BE2C (cell line): ENCODE data around the gene PTPRG.

Experiments
- DNase-seq: peaks from one replicate; pipeline ENCODE4 v3.0.0-alpha.2; 2020
- H3K27me3 ChIP-seq: fragments of 250-450 bp; sonication (Bioruptor Pico); 2 replicates; pipeline ENCODE4 v1.5.1; 2020; ENCODE audit warnings: mild to moderate bottlenecking
- H3K36me3 ChIP-seq: fragments of 250-450 bp; sonication (Bioruptor Pico); 2 replicates; pipeline ENCODE4 v1.5.1; 2020; ENCODE audit warnings: mild to moderate bottlenecking
- H3K4me1 ChIP-seq: fragments of 250-450 bp; sonication (Bioruptor Pico); 2 replicates; pipeline ENCODE4 v1.5.1; 2020
- H3K4me3 ChIP-seq: 2 replicates; pipeline ENCODE4 v1.5.1; 2011; ENCODE audit warnings: low read depth, low read length
- H3K9me3 ChIP-seq: fragments of 250-450 bp; sonication (Bioruptor Pico); 2 replicates; pipeline ENCODE4 v1.5.1; 2020
- TF ChIP-seq, protein P1 (sequence below): IDR thresholded peaks from 2 replicates; pipeline ENCODE4 v1.5.1; 2012; ENCODE audit warnings: mild to moderate bottlenecking, low read depth, low read length

Gene PTPRG

DNA sequence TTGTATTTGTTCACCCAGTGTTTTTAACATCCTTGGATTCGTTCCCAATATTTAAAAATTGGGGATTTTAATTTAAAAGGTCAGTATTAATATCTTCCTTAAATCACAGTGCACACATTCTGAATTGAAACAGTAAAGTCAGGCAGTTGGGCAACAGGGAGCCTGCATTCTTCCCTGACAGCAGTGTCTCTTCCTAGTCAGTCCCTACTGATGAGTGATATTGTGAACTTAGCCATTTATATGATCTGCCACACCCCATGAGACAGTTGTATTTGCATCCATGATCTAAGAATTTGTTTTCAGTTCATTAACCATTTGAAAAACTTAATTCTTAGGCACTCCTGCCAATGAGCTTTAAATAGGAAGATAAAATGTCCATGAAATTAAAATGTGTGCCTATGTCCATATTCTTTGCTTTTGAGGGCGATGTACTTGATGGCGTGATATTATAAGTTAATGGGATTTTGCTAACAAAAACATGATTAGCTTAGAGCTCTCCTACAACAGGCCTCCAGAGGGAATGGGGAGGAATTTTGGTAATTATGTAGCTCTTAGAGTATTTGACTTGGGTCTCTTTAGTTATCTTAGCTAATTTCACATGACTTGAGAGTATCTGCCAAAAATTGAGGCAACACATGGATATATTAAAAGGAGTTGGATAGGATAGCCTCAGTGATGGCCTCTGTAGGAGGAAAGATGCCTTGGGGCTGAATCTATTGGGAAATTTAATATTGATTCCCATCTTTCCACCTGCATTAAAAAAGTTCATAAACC is 219.3 kb downstream of the PTPRG start:
- H3K27me3 ChIP-seq, result peaks cover 17% of the 10 kb centered on the region
- H3K4me1 ChIP-seq, result no peaks in the 10 kb centered on the region
- no peaks in the 10 kb centered on the region for H3K9me3 ChIP-seq
- H3K4me3 ChIP-seq, result no peak overlapping the region
- DNase-seq, result no peak
- no peaks in the 10 kb centered on the region for H3K36me3 ChIP-seq
- TF ChIP-seq, protein P1, sequence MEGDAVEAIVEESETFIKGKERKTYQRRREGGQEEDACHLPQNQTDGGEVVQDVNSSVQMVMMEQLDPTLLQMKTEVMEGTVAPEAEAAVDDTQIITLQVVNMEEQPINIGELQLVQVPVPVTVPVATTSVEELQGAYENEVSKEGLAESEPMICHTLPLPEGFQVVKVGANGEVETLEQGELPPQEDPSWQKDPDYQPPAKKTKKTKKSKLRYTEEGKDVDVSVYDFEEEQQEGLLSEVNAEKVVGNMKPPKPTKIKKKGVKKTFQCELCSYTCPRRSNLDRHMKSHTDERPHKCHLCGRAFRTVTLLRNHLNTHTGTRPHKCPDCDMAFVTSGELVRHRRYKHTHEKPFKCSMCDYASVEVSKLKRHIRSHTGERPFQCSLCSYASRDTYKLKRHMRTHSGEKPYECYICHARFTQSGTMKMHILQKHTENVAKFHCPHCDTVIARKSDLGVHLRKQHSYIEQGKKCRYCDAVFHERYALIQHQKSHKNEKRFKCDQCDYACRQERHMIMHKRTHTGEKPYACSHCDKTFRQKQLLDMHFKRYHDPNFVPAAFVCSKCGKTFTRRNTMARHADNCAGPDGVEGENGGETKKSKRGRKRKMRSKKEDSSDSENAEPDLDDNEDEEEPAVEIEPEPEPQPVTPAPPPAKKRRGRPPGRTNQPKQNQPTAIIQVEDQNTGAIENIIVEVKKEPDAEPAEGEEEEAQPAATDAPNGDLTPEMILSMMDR, result no peak

DNA sequence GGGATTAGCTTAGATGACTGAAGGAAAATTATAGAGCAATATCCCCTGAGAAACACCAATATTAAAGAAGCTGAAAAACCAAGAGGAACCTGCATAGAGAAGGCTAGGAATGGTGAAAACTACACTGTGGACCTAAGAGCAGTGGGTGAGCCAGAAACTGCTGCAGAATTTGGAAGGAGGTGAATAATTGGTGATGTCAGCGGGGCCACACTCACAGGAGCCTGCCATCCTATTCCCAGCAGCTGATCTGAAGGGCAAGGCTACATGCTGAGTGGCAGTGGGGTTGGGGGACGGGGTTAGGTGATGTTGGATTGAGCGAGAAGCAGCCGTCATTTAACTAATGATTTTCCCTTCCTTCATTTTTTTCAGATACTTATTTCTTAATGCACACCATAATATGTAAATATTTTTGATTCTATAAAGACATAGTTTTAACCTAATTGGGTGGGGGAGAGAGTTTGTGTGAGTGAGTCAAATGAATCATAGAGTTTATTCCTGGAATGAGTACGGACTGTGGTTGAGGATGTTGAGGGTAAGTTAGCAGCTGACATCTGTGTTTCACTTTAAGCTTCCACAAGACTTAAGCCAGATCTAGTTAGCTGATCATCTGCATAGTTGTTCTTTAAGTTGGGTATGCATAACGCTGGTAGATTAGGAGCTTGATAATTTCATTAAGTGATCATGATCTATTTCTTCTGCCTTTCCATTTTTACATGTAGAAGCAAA is 222.8 kb downstream of the PTPRG start:
- Histone ChIP-seq H3K9me3 (no peaks in the 10 kb centered on the region), H3K36me3 (no peaks in the 10 kb centered on the region), H3K27me3 (peaks cover 33% of the 10 kb centered on the region), H3K4me3 (no peak overlapping the region), H3K4me1 (no peaks in the 10 kb centered on the region)
- TF ChIP-seq, protein P1, result no peak
- DNase-seq, result no peak

DNA sequence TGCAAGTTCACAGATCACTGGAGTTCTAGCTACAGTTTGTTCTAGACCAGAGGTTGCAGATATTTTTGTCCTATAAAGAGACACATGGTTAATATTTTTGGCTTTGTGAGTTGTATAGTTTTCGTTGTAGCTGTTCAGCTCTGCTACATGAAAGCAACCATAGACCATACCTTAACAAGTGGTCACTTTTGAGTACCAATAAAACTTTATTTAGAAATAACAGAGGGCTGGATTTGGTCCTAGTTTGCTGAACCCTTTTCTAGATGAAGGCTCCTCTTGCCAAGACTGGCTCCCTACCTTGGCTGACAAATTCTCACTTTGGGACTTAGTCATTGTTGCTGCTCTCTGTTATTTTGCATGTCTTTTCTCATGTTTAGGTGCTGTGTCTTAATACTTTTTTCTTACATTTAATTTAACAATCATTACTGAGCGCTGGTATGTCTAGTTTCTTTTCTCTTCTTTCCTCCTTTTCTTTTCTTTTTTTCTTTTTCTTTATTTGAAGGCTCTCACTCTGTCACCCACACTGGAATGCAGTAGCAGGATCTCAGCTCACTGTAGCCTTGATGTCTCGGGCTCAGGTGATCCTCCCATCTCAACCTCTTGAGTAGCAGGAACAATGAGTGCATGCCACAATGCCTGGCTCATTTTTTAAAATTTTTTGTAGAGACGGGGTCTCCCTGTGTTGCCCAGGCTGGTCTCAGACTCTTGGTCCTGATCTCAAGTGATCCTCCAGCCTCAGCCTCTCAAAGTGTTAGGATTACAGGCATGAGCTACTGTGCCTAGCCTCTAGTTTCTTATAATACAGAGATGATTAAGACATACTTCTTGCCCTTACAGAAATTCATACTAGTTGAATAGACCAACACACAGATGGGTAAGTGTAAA is 227.5 kb downstream of the PTPRG start:
- TF ChIP-seq, protein P1, result no peak
- no peak overlapping the region for H3K4me3 ChIP-seq
- H3K9me3 ChIP-seq, result no peaks in the 10 kb centered on the region
- no peaks in the 10 kb centered on the region for H3K4me1 ChIP-seq
- DNase-seq, result no peak
- peaks cover 39% of the 10 kb centered on the region for H3K27me3 ChIP-seq
- H3K36me3 ChIP-seq, result no peaks in the 10 kb centered on the region

DNA sequence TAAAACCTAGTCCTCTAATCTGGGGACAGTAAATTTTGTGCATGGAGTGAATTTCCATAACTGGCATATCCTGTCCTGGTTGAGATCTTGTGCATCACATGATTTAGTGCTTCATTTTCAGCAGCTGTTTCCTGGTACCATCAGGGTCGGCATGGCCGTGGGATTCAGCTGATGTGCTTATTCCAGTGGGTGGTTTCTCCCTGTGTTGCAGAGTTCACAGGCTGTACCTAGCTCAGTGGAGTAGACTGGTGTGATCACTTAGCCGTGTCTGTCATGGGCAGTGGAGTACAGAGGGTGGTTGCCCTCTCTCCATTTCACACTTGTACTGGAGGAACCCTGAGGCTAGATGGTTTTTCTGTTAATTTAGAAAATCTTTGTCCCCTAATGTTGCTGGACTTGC is 228.5 kb downstream of the PTPRG start:
- Histone ChIP-seq H3K4me1 (no peaks in the 10 kb centered on the region), H3K9me3 (no peaks in the 10 kb centered on the region), H3K4me3 (no peak overlapping the region), H3K36me3 (no peaks in the 10 kb centered on the region), H3K27me3 (peaks cover 39% of the 10 kb centered on the region)
- DNase-seq, result no peak
- TF ChIP-seq, protein P1, result no peak

DNA sequence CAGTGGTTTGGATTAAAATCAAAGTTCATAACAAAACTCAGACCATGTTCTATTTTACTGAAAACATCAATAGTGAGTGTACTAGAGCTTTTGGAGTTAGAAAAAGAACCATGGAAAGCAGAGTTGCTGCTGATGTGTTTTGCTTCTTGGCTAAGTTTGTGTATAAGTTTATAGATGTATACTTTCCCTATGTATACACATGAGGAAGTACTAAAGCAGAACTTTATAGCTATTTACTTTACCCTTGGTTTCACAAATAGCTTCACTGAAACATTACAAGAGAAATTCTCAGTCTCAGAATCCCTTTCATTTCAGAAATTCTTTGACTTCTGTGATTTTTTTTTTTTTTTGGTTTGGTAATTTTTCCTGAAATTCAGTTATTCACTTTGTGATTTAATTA is 229.0 kb downstream of the PTPRG start:
- Histone ChIP-seq H3K9me3 (no peaks in the 10 kb centered on the region), H3K36me3 (no peaks in the 10 kb centered on the region), H3K4me1 (no peaks in the 10 kb centered on the region), H3K27me3 (peaks cover 39% of the 10 kb centered on the region), H3K4me3 (no peak overlapping the region)
- TF ChIP-seq, protein P1, result no peak
- no peak for DNase-seq
